A549 (cell line): Measurements from ENCODE around the gene GRIPAP1. TPM values are rescaled to one million over a fixed set of nuclear protein-coding genes. Genes with fewer than 3 reads are reported as not detected.

Experiments used
- ATAC-seq, 2 experiments: fragments of 200-7000 bp in 1 of 2; fragments of >200 bp in 1 of 2; cut with Nextera tagmentation in 1 of 2; cut with Tn5 transposase in 1 of 2; 3 replicates each; pipeline versions ENCODE4 v1.8.0 to v1.9.1; 2018 to 2020; ENCODE audit warnings: mild to moderate bottlenecking in 1 of 2, moderate library complexity in 1 of 2
- CTCF ChIA-PET: fragments of 300-600 bp; sonication (Branson Sonifier 250); formaldehyde crosslinking; extraction: SDS; loops from one replicate; lab custom pipeline; 2021; ENCODE audit warnings: antibody characterized with exemption, inconsistent platforms; lab: Yijun Ruan, JAX
- POLR2A ChIA-PET: fragments of 350-600 bp; formaldehyde crosslinking; extraction: SDS; loops from one replicate; lab custom pipeline; 2021; ENCODE audit warnings: antibody characterized with exemption, inconsistent platforms; lab: Yijun Ruan, JAX
- DNase-seq, 2 experiments: peaks; one replicate each; pipeline versions ENCODE4 v3.0.0 to v3.0.0-alpha.2; 2011 to 2016; ENCODE audit warnings: low read depth in 1 of 2, low spot score in 1 of 2
- FAIRE-seq: peaks from 2 replicates; lab custom pipeline; 2011; peaks lifted over from hg19 to GRCh38; lab: Jason Lieb, UNC
- H3K27ac ChIP-seq, 2 experiments: fragments of >200 bp; sonication (Bioruptor Twin); formaldehyde crosslinking; 3 replicates each; pipeline ENCODE4 v1.5.1; 2016 to 2017
- H3K4me1 ChIP-seq: fragments of >200 bp; sonication (Bioruptor Twin); formaldehyde crosslinking; 3 replicates; pipeline ENCODE4 v1.6.1; 2016
- H3K4me2 ChIP-seq: fragments of >200 bp; sonication (Bioruptor Twin); formaldehyde crosslinking; 3 replicates; pipeline ENCODE4 v1.6.1; 2016
- H3K4me3 ChIP-seq: fragments of >200 bp; sonication (Bioruptor Twin); formaldehyde crosslinking; 3 replicates; pipeline ENCODE4 v1.5.1; 2016
- H3K9me3 ChIP-seq: fragments of >200 bp; sonication (Bioruptor Twin); formaldehyde crosslinking; 3 replicates; pipeline ENCODE4 v1.6.1; 2016
- BHLHE40 ChIP-seq: IDR thresholded peaks from 2 replicates; pipeline ENCODE4 v1.6.1; 2012; ENCODE audit warnings: low read depth, low read length, inconsistent platforms
- CBX2 ChIP-seq: fragments of 200-600 bp; sonication (generic); IDR thresholded peaks from 2 replicates; pipeline ENCODE4 v1.6.1; 2016; ENCODE audit warnings: low read depth, mild to moderate bottlenecking, borderline replicate concordance
- CEBPB ChIP-seq, 2 experiments: fragments of >200 bp in 1 of 2; sonication (Bioruptor Twin) in 1 of 2; formaldehyde crosslinking in 1 of 2; IDR thresholded peaks; 2 replicates each; pipeline ENCODE4 v1.6.1; 2012 to 2016
- CHD4 ChIP-seq: fragments of 200-600 bp; sonication (generic); IDR thresholded peaks from 2 replicates; pipeline ENCODE4 v1.6.1; 2016; ENCODE audit warnings: antibody characterized with exemption, mild to moderate bottlenecking, borderline replicate concordance
- EHMT2 ChIP-seq: fragments of 200-600 bp; sonication (generic); IDR thresholded peaks from 2 replicates; pipeline ENCODE4 v1.6.1; 2016; ENCODE audit warnings: antibody characterized with exemption, low read depth, mild to moderate bottlenecking, moderate library complexity
- ESRRA ChIP-seq: fragments of 150-350 bp; IDR thresholded peaks from 2 replicates; pipeline ENCODE4 v1.6.1; 2014; ENCODE audit warnings: mild to moderate bottlenecking, low read length, borderline replicate concordance
- FOSB ChIP-seq: fragments of 250-450 bp; sonication (Bioruptor Pico); IDR thresholded peaks from 2 replicates; pipeline ENCODE4 v1.5.0; 2020; ENCODE audit warnings: mild to moderate bottlenecking, moderate library complexity
- HDAC2 ChIP-seq: fragments of 200-600 bp; sonication (generic); IDR thresholded peaks from 2 replicates; pipeline ENCODE4 v1.6.1; 2016
- HOXA7 ChIP-seq: fragments of 250-450 bp; sonication (Bioruptor Pico); IDR thresholded peaks from 2 replicates; pipeline ENCODE4 v1.5.0; 2020; ENCODE audit warnings: mild to moderate bottlenecking, moderate library complexity
- MAFK ChIP-seq: fragments of 450-650 bp; IDR thresholded peaks from 2 replicates; pipeline ENCODE4 v1.6.1; 2014; ENCODE audit not compliant: partially characterized antibody
- MYC ChIP-seq: IDR thresholded peaks from 2 replicates; pipeline ENCODE4 v1.6.1; 2012; ENCODE audit warnings: mild to moderate bottlenecking, inconsistent platforms, low read length, improper control_type of control experiment, borderline replicate concordance
- NPAS2 ChIP-seq: fragments of 250-450 bp; sonication (Bioruptor Pico); IDR thresholded peaks from 2 replicates; pipeline ENCODE4 v1.8.0; 2022; ENCODE audit warnings: mild to moderate bottlenecking, moderate library complexity, borderline replicate concordance
- NR3C1 ChIP-seq: fragments of >200 bp; sonication (Bioruptor Twin); formaldehyde crosslinking; IDR thresholded peaks from 3 replicates; pipeline ENCODE4 v1.6.1; 2017
- RAD21 ChIP-seq, 2 experiments: fragments of >200 bp in 1 of 2; sonication (Bioruptor Twin) in 1 of 2; formaldehyde crosslinking in 1 of 2; IDR thresholded peaks in 1 of 2; conservative IDR thresholded peaks in 1 of 2; 2 replicates in 1 of 2; 3 replicates in 1 of 2; pipeline ENCODE4 v1.6.1; 2012 to 2018; ENCODE audit warnings: inconsistent platforms in 1 of 2
- TP53 ChIP-seq: fragments of 250-450 bp; sonication (Bioruptor Pico); IDR thresholded peaks from 2 replicates; pipeline ENCODE4 v1.5.0; 2021; ENCODE audit warnings: mild to moderate bottlenecking, moderate library complexity
- ZFP36 ChIP-seq: fragments of 450-650 bp; IDR thresholded peaks from 2 replicates; pipeline ENCODE4 v1.6.1; 2014; ENCODE audit warnings: borderline replicate concordance; ENCODE audit not compliant: partially characterized antibody
- ZSCAN20 ChIP-seq: fragments of 250-450 bp; sonication (Bioruptor Pico); IDR thresholded peaks from 2 replicates; pipeline ENCODE4 v1.8.0; 2022; ENCODE audit warnings: mild to moderate bottlenecking, moderate library complexity
- WGBS: methylation state at CpG from one replicate; pipeline ENCODE4 v1.1.6; 2017; ENCODE audit errors: missing lambda C conversion rate; 5-methylcytosine and 5-hydroxymethylcytosine counted together
- polyA plus RNA-seq, 4 experiments: library from polyadenylated mRNA; depleted of rRNA in 3 of 4; stranded (reverse); fragments of >200 nt; fragmentation: RNase III in 1 of 4; extraction: RNeasy Plus Mini Kit Qiagen cat#74134 plus additional on column Dnase treatment in 1 of 4; gene quantifications; 2 replicates in 3 of 4; 3 replicates in 1 of 4; pipeline ENCODE4 v1.2.3, GENCODE V29; 2011 to 2017
- TF ChIP-seq, protein P1 (sequence below): fragments of >200 bp; sonication (Bioruptor Twin); formaldehyde crosslinking; IDR thresholded peaks from 3 replicates; pipeline ENCODE4 v1.5.1; 2016
- TF ChIP-seq, protein P2 (sequence below): fragments of 150-350 bp; IDR thresholded peaks from 2 replicates; pipeline ENCODE4 v1.6.1; 2014; ENCODE audit warnings: low read depth, mild to moderate bottlenecking, low read length
- TF ChIP-seq, protein P3 (sequence below): fragments of 250-450 bp; sonication (Bioruptor Pico); IDR thresholded peaks from 2 replicates; pipeline ENCODE4 v1.5.0; 2021; ENCODE audit warnings: mild to moderate bottlenecking, moderate library complexity, borderline replicate concordance
- TF ChIP-seq, protein P4 (sequence below): fragments of 200-600 bp; sonication (generic); IDR thresholded peaks from 2 replicates; pipeline ENCODE4 v1.6.1; 2016; ENCODE audit warnings: antibody characterized with exemption, mild to moderate bottlenecking, moderate library complexity

Gene GRIPAP1
- polyA plus RNA-seq, 2 of the 4 experiments (the other 2 are of a cell fraction) = 33.7 to 34.3 TPM

DNA sequence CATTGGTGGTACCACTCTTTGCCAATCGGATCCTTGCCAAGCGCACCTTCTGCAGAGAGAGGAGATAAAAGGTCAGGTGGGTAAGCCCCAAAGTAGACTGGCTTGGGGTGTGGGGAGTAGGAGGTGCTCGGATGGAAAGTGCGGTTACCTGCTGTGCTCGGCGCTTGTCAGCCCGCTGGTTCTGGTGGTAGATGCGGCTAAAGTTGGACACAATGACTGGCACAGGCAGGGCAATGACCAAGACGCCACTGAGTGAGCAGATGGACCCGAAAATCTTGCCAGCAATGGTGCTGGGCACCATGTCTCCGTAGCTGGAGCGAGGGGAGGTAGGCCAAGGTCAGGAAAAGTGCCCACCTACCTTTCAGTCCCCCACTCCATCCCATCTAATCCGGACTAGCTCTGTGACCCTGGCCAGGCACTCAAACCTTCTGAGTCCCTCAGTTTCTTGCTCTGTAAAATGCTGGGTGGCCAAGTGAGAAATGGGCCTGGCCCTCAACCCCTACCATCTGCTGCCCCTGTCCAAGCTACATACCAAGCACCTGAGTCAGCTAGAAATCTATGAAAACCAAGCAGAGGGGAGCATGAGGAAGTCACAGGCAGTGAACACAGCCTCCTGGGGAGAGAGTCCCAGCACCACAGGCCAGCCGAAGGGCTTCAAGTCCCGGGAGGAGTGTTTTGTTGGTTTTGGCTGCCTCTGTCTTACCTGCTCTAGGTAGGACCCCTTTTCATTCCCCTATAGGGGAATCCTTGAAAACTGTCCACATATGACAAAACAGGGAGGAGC, 35.1 kb downstream of the GRIPAP1 start (continued):
- TF ChIP-seq CBX2 (no peak), EHMT2 (no peak)
- TF ChIP-seq, protein P1, sequence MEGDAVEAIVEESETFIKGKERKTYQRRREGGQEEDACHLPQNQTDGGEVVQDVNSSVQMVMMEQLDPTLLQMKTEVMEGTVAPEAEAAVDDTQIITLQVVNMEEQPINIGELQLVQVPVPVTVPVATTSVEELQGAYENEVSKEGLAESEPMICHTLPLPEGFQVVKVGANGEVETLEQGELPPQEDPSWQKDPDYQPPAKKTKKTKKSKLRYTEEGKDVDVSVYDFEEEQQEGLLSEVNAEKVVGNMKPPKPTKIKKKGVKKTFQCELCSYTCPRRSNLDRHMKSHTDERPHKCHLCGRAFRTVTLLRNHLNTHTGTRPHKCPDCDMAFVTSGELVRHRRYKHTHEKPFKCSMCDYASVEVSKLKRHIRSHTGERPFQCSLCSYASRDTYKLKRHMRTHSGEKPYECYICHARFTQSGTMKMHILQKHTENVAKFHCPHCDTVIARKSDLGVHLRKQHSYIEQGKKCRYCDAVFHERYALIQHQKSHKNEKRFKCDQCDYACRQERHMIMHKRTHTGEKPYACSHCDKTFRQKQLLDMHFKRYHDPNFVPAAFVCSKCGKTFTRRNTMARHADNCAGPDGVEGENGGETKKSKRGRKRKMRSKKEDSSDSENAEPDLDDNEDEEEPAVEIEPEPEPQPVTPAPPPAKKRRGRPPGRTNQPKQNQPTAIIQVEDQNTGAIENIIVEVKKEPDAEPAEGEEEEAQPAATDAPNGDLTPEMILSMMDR = no peak

DNA sequence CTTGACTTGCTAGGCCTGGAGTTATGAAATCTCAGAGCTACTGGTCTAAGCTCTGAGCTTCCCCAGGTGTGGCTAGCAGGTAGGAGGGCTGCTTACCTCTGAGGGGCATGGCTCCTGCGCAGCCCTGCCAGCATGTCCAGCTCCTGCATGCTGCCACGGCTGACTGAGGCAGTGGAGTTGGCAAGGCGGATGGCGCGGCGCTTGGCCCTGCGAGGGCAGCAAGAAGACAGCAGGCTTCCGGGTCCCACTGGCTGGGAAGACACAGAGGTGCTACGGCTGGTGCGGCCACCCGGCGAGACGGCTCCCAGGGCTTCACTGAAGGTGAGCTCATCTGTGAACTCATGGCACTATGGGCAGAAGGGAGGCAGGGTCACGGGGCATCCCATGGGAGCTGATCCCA, 36.1 kb downstream of the GRIPAP1 start:
- 88% methylated on average over 9 of the region's 14 CpGs for WGBS
- POLR2A ChIA-PET = no interaction called here

More for the DNA sequence above, 36.1 kb downstream of the GRIPAP1 start:
- no peaks in the 10 kb centered on the region for H3K9me3 ChIP-seq
- CTCF ChIA-PET = interaction anchor here (0.5 to 1.6 kb wide), 6 partner anchors 12 to 146 kb away, joined by 3 to 6 read pairs (median 4); no protein-coding TSS in a partner anchor
- DNase-seq = no peak
- FAIRE-seq = no peak
- peaks cover 3% of the 10 kb centered on the region; the same call in 1 of the 3 replicates for H3K4me1 ChIP-seq
- ATAC-seq = no peak
- no peak overlapping the region for H3K27ac ChIP-seq
- H3K4me2 ChIP-seq = no peak overlapping the region
- TF ChIP-seq MAFK (no peak), MYC (no peak), ZFP36 (no peak), HOXA7 (CRISPR knock-in tag) (no peak), BHLHE40 (no peak), FOSB (CRISPR knock-in tag) (no peak), NR3C1 (no peak), EHMT2 (no peak), HDAC2 (no peak), TP53 (CRISPR knock-in tag) (no peak), RAD21 (conservative IDR thresholded peaks at IDR 0.05 in 1 of 2, IDR thresholded peaks at IDR 0.05 in 1 of 2) (no peak), CEBPB (IDR thresholded peaks at IDR 0.05) (no peak), ESRRA (no peak), CHD4 (no peak), NPAS2 (CRISPR knock-in tag) (no peak), ZSCAN20 (no peak)
- TF ChIP-seq, protein P2, sequence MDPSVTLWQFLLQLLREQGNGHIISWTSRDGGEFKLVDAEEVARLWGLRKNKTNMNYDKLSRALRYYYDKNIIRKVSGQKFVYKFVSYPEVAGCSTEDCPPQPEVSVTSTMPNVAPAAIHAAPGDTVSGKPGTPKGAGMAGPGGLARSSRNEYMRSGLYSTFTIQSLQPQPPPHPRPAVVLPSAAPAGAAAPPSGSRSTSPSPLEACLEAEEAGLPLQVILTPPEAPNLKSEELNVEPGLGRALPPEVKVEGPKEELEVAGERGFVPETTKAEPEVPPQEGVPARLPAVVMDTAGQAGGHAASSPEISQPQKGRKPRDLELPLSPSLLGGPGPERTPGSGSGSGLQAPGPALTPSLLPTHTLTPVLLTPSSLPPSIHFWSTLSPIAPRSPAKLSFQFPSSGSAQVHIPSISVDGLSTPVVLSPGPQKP = no peak
- TF ChIP-seq, protein P3, sequence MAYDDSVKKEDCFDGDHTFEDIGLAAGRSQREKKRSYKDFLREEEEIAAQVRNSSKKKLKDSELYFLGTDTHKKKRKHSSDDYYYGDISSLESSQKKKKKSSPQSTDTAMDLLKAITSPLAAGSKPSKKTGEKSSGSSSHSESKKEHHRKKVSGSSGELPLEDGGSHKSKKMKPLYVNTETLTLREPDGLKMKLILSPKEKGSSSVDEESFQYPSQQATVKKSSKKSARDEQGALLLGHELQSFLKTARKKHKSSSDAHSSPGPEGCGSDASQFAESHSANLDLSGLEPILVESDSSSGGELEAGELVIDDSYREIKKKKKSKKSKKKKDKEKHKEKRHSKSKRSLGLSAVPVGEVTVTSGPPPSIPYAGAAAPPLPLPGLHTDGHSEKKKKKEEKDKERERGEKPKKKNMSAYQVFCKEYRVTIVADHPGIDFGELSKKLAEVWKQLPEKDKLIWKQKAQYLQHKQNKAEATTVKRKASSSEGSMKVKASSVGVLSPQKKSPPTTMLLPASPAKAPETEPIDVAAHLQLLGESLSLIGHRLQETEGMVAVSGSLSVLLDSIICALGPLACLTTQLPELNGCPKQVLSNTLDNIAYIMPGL (CRISPR knock-in tag) = no peak
- TF ChIP-seq, protein P4, sequence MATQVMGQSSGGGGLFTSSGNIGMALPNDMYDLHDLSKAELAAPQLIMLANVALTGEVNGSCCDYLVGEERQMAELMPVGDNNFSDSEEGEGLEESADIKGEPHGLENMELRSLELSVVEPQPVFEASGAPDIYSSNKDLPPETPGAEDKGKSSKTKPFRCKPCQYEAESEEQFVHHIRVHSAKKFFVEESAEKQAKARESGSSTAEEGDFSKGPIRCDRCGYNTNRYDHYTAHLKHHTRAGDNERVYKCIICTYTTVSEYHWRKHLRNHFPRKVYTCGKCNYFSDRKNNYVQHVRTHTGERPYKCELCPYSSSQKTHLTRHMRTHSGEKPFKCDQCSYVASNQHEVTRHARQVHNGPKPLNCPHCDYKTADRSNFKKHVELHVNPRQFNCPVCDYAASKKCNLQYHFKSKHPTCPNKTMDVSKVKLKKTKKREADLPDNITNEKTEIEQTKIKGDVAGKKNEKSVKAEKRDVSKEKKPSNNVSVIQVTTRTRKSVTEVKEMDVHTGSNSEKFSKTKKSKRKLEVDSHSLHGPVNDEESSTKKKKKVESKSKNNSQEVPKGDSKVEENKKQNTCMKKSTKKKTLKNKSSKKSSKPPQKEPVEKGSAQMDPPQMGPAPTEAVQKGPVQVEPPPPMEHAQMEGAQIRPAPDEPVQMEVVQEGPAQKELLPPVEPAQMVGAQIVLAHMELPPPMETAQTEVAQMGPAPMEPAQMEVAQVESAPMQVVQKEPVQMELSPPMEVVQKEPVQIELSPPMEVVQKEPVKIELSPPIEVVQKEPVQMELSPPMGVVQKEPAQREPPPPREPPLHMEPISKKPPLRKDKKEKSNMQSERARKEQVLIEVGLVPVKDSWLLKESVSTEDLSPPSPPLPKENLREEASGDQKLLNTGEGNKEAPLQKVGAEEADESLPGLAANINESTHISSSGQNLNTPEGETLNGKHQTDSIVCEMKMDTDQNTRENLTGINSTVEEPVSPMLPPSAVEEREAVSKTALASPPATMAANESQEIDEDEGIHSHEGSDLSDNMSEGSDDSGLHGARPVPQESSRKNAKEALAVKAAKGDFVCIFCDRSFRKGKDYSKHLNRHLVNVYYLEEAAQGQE = no peak
- H3K4me3 ChIP-seq = no peak overlapping the region
